Effector memory CD4-positive, alpha-beta T cell (primary cell): Measurements from ENCODE around the gene FTSJ1.

Experiments used
- DNase-seq, 3 donors: peaks; one replicate each; pipeline ENCODE4 v3.0.0-alpha.2; 2020
- H3K27ac ChIP-seq: 2 replicates; pipeline ENCODE4 v1.7.0; 2013; ENCODE audit warnings: mild to moderate bottlenecking, low read length, moderate library complexity; ENCODE audit not compliant: insufficient read depth, poor library complexity, severe bottlenecking
- H3K27me3 ChIP-seq: replicated peaks from 2 replicates; pipeline ENCODE4 v1.7.0; 2013; ENCODE audit warnings: mild to moderate bottlenecking, low read length; ENCODE audit not compliant: insufficient read depth, control insufficient read depth, poor library complexity, severe bottlenecking
- H3K36me3 ChIP-seq: 2 replicates; pipeline ENCODE4 v1.7.0; 2013; ENCODE audit warnings: mild to moderate bottlenecking, low read length, moderate library complexity; ENCODE audit not compliant: control insufficient read depth, insufficient read depth
- H3K4me1 ChIP-seq: 2 replicates; pipeline ENCODE4 v1.7.0; 2013; ENCODE audit warnings: low read length, mild to moderate bottlenecking; ENCODE audit not compliant: control insufficient read depth, insufficient read depth, poor library complexity, severe bottlenecking
- H3K4me3 ChIP-seq: 2 replicates; pipeline ENCODE4 v1.7.0; 2013; ENCODE audit warnings: low read length, low read depth, mild to moderate bottlenecking; ENCODE audit not compliant: insufficient read depth, poor library complexity, severe bottlenecking
- H3K9me3 ChIP-seq: 2 replicates; pipeline ENCODE4 v1.7.0; 2013; ENCODE audit warnings: mild to moderate bottlenecking, low read length, moderate library complexity; ENCODE audit not compliant: control insufficient read depth

The FTSJ1 gene

DNA sequence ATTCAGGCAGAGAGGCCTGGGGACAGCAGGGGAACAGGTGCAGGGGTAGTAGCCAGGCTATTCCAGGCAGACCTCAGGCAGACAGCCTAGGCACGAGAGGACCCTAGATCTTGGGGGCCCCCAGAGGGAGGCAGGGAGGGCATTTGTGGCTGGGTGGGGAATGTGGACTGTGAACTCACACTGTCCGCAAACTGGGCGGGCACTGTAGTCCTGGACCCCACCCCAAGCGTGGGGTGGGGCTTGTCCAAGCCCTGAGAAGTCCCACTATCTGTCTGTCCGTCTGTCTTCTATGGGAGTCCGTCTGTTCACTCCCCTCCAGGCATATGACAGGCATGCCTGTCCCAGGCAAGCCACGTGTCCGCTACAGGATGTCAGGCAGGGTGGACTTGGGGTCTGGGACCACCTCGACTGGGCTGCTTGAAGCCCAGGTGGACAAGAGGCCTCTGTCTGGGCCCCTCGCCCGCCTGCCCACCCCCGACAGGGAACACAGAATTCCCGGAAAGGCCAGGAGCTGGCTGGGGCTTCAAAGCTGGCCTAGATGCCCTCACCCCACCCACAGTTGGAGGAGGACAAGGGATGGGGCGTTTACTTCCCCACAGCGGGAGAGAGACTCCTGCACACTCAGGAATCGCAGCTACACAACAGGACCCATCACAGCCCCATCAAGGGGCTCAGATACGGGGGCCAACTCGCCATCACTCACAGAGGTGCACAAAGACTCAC, 5.7 kb upstream of the FTSJ1 start, which contains the start of gene SLC38A5:
SLC38A5 (minus strand) TSS at position 151 of the 723 bp plus-strand sequence. CDS start 2,336 bp downstream, outside the sequence.
- Histone ChIP-seq H3K27ac (peak within 1 kb of the TSS; percentile 41), H3K4me3 (peak within 1 kb of the TSS; percentile 49)

DNA sequence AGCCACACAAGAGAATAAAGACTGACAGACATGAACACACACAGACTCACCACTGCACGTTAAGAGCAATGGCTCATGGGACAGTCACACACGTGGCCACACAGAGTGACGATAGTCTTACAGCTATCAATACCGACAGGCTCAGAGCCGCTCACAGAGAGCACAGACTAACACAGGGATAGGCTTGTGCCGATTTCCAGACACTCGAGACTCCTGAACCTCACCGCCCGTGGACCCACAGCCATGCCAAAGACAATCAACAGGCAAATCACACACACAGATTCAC, 5.2 kb upstream of the FTSJ1 start:
- H3K36me3 ChIP-seq, result no peaks in the 10 kb centered on the region
- H3K27ac ChIP-seq, result no peak overlapping the region
- no peaks in the 10 kb centered on the region for H3K27me3 ChIP-seq
- H3K9me3 ChIP-seq, result no peaks in the 10 kb centered on the region
- no peak for DNase-seq
- H3K4me1 ChIP-seq, result peaks cover 4% of the 10 kb centered on the region
- H3K4me3 ChIP-seq, result no peak overlapping the region

More for the DNA sequence above, 5.7 kb upstream of the FTSJ1 start, which contains the start of gene SLC38A5:
- no peak for DNase-seq
- H3K4me1 ChIP-seq, result peaks cover 4% of the 10 kb centered on the region
- no peaks in the 10 kb centered on the region for H3K27me3 ChIP-seq
- H3K36me3 ChIP-seq, result no peaks in the 10 kb centered on the region
- no peaks in the 10 kb centered on the region for H3K9me3 ChIP-seq

DNA sequence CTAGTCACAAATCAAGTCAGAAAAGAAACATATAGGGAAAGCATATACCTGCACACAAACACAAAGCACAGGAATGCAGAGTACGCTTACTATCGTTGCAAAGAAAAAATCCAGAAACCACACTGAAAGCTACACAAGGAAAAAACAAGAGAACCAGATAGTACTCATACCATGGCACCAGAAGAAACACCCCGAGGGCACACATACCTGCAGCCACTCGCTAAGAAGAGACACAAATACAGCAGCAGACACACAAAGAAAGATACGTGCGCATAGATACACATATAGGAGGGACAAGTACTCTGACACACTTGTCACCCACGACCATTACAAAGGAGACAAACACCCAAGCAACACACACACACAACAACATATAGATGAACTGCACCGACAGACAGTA, 4.5 kb upstream of the FTSJ1 start:
- no peak for DNase-seq
- H3K4me1 ChIP-seq, result peaks cover 4% of the 10 kb centered on the region
- no peaks in the 10 kb centered on the region for H3K27me3 ChIP-seq
- H3K27ac ChIP-seq, result no peak overlapping the region
- no peaks in the 10 kb centered on the region for H3K36me3 ChIP-seq
- no peak overlapping the region for H3K4me3 ChIP-seq
- no peaks in the 10 kb centered on the region for H3K9me3 ChIP-seq

DNA sequence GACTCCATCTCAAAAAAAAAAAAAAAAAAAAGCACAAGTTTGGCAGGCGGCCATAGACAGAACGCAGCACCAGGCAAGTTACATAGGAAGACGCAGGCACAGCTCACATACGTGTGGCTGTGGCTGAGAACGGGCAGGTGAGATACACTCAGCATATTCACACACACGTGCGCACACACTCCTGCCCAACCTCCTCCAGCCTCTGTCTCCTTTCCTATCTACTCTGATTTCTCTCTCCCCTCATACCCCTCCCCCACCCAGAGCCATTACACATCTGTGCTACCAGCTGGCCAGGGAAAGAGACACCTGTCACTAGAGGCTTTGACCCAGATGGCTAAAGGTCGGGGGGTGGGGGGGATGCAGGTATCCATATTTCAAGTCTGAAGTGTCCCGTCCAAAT, 3.8 kb upstream of the FTSJ1 start:
- Histone ChIP-seq H3K27me3 (no peaks in the 10 kb centered on the region), H3K9me3 (no peaks in the 10 kb centered on the region), H3K4me3 (no peak overlapping the region), H3K4me1 (peaks cover 8% of the 10 kb centered on the region), H3K36me3 (no peaks in the 10 kb centered on the region), H3K27ac (no peak overlapping the region)
- DNase-seq, result no peak

DNA sequence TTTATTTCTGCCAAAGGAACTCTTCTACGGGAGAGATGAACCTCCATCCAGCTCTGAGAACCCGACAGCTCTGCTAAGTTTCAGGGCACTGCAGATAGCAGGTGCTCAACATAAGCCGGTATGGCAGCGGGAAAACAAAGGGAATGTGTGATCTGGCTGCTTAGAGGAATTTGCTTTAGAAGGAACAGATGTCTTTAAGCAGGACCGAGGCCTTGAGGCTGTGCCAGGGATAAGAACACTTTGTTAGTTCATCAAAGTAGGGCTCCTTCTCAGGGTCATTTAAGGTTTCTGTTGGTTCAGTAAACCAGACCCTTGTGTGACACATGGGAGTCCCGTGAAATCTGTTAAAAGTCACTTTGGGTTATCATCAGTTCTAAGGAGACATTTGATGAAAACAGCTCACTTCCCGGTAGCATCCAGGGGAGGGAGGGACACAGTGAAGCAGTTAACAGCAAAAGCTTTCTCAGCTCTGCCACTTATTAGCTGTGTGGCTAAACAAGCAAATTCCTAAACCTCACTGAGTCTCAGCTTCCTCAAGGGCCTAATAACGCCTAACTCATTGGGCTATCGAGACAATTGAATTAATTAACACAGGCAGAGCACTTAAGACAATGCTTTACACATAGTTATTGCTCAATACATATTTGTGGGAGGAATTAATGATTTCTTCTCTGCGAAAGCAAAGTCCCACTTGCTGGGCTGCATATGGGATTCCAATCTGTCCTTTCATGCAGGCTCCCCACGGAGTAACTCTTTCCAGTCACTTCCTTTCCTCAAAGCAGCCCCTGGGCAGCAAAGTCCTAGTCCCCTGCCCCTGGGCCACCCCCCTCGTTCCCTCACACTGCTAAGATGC, 2.9 kb upstream of the FTSJ1 start:
- no peaks in the 10 kb centered on the region for H3K36me3 ChIP-seq
- H3K4me3 ChIP-seq, result no peak overlapping the region
- DNase-seq, result no peak
- no peak overlapping the region for H3K27ac ChIP-seq
- H3K9me3 ChIP-seq, result no peaks in the 10 kb centered on the region
- H3K27me3 ChIP-seq, result no peaks in the 10 kb centered on the region
- peaks cover 8% of the 10 kb centered on the region for H3K4me1 ChIP-seq

DNA sequence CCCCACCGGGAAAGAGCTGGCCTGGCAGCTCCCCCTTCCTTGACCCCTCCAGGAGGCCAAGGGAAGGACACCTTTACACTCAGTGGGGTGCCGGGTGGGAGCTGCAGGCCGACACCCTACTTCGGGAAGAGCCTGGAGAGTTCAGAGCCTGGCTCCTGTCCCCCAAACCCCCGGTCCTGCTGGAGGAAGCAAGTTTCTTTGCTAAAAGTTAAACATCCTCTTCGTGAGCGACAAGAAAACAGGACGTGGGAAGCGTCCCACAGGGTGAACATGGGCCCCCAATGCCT, 2.4 kb upstream of the FTSJ1 start:
- DNase-seq, result no peak
- Histone ChIP-seq H3K27ac (no peak overlapping the region), H3K4me3 (no peak overlapping the region), H3K4me1 (peaks cover 8% of the 10 kb centered on the region), H3K9me3 (no peaks in the 10 kb centered on the region), H3K27me3 (no peaks in the 10 kb centered on the region), H3K36me3 (peaks cover 4% of the 10 kb centered on the region)

DNA sequence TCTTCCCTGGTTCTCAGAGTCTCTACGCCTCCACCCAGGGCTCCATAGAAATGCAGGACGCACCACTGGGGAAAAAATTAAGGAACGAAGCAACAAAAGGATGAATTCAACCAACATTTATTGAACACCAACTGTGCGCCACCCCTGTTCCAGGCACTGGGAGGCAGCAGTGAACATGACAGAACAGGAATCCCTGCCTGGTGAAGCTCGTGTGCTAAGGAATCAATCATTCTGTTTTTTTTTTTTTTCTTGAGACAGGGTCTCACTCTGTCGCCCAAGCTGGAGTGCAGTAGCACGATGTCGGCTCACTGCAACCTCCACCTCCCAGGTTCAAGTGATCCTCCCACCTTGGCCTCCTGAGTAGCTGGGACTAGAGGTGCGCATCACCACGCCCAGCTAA, 1.9 kb upstream of the FTSJ1 start:
- peaks cover 8% of the 10 kb centered on the region for H3K4me1 ChIP-seq
- H3K36me3 ChIP-seq, result peaks cover 6% of the 10 kb centered on the region
- H3K4me3 ChIP-seq, result no peak overlapping the region
- no peak for DNase-seq
- H3K9me3 ChIP-seq, result no peaks in the 10 kb centered on the region
- H3K27ac ChIP-seq, result no peak overlapping the region
- no peaks in the 10 kb centered on the region for H3K27me3 ChIP-seq

DNA sequence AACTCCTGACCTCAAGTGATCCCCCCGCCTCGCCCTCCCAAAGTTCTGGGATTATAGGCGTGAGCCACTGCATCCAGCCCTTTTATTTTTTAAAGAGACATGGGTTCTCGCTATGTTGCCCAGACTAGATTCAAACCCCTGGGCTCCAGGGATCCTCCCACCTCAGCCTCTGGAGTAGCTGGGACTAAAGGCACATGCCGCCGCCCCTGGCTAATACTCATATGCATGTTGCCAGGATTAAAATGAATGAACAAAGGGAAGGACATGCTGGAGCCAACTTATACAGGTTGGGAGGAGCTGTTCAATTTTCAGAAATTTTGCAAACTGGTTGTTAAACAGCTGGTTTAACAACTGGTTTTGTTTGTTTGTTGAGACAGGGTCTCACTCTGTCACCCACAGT, 1.4 kb upstream of the FTSJ1 start:
- Histone ChIP-seq H3K27me3 (no peaks in the 10 kb centered on the region), H3K4me1 (peaks cover 8% of the 10 kb centered on the region), H3K9me3 (no peaks in the 10 kb centered on the region), H3K27ac (no peak overlapping the region), H3K4me3 (no peak overlapping the region), H3K36me3 (peaks cover 6% of the 10 kb centered on the region)
- DNase-seq, result no peak

DNA sequence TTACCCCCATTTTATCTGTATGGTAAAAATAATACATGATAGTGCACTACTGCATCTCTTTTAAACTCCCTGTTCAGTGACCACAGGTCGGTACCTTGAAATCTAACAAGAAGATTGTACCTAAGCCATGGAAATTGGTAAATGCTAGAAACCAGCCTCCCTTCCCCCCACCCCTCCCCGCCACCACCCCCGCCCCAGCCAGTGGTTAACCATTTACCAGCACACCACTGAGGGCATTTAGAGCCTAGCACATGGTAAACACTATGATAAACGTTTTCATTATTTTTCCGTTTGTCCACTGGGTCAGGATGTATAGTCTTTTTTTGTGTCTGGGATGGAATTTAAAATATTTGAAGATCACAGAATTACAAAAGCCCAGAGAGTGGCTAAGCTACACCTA, 703 bp upstream of the FTSJ1 start:
- Histone ChIP-seq H3K4me1 (peaks cover 8% of the 10 kb centered on the region), H3K36me3 (peaks cover 6% of the 10 kb centered on the region), H3K27ac (peak overlapping the region; percentile 51), H3K4me3 (peak overlapping the region; percentile 46), H3K27me3 (no peaks in the 10 kb centered on the region), H3K9me3 (no peaks in the 10 kb centered on the region)
- no peak for DNase-seq

DNA sequence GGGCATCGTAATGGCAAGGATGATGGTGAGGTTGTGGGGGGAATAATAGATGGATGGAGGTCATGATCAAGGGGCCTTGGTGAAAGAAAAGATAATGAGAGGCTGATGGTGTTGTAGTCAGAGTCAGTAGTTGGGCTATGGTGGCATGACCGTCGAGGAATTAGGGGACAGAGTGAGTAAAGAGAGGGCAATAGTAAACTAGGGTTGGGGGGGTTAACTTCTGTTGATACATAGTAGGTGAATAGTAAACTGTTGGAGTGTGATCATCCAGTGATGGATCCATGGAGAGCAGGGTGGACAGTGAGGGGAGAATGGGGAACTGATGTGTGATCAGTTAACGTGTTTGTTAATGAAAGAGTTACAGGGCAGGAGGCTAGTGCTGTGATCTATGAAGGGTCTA, 920 bp downstream of the FTSJ1 start:
- no peak for DNase-seq
- H3K36me3 ChIP-seq, result peaks cover 15% of the 10 kb centered on the region
- H3K27me3 ChIP-seq, result no peaks in the 10 kb centered on the region
- H3K27ac ChIP-seq, result peak overlapping the region; percentile 75
- peak overlapping the region; percentile 59 for H3K4me3 ChIP-seq
- no peaks in the 10 kb centered on the region for H3K9me3 ChIP-seq
- H3K4me1 ChIP-seq, result peaks cover 8% of the 10 kb centered on the region
